ENCODE results near the gene FXYD3. TPM values are rescaled to one million over a fixed set of nuclear protein-coding genes. Genes with fewer than 3 reads are reported as not detected.

The FXYD3 gene
- total and polyA plus RNA-seq, 2 of the 13 experiments (the other 11 are each of a cell fraction or from before 2014, with no cell fraction given) = 4.9 TPM; not detected in 1

GRCh38 chr19:35093941-35094647, 21.5 kb upstream of the FXYD3 start:
- no peak for ATAC-seq
- 55% methylated on average over 1 of the region's 11 CpGs for WGBS (ENCODE audit: low lambda C conversion rate)
- no peak overlapping the region for H3K9ac ChIP-seq (ENCODE audit: insufficient read depth, low read depth, low read length)
- H3K4me2 ChIP-seq (ENCODE audit: low read depth, low read length) = no peak overlapping the region
- H4K20me1 ChIP-seq (ENCODE audit: insufficient read depth, low read length) = no peaks in the 10 kb centered on the region
- H3K79me2 ChIP-seq (ENCODE audit: insufficient read depth, low read length) = no peaks in the 10 kb centered on the region
- in situ Hi-C loops (cut with HindIII; ENCODE audit: extremely low pct_ligation_motif_present, low pct_unique_long_range_greater_than_20kb) (no loop called here), intact Hi-C loops (cut with micrococcal nuclease; ENCODE audit: unreplicated experiment) (no loop called here)
- POLR2A ChIA-PET = no interaction called here
- H3K9me3 ChIP-seq (ENCODE audit: low read length) = no peaks in the 10 kb centered on the region
- no peak for FAIRE-seq
- no peak overlapping the region for H3K4me3 ChIP-seq (replicated peaks in 1 of 3; ENCODE audit: insufficient read depth in 1 of 3, low read depth in 2 of 3, low read length in 3 of 3)
- no peaks in the 10 kb centered on the region; a peak in 1 of 5 replicates for H3K27me3 ChIP-seq (ENCODE audit: control insufficient read depth in 1 of 2, insufficient read depth in 2 of 2, low read length in 2 of 2)
- no peak overlapping the region for H2AFZ ChIP-seq (ENCODE audit: low read length)
- CTCF ChIA-PET (ENCODE audit: low intra/inter-chr PET ratio, low total read pairs) = no interaction called here
- no peaks in the 10 kb centered on the region for H3K36me3 ChIP-seq (replicated peaks in 1 of 2; ENCODE audit: control insufficient read depth in 1 of 2, insufficient read depth in 2 of 2, low read length in 2 of 2)
- no peak for DNase-seq (ENCODE audit: low spot score)
- no peak overlapping the region for H3K27ac ChIP-seq (ENCODE audit: extremely low read length, insufficient read depth, low read length)
- BruUV-seq (replicated peaks) = no TSS peak
- H3K4me1 ChIP-seq (ENCODE audit: insufficient read depth, low read length) = peaks cover 28% of the 10 kb centered on the region
- TF ChIP-seq ZNF34 (CRISPR knock-in tag; IDR thresholded peaks at IDR 0.05; ENCODE audit: borderline replicate concordance) = no peak
- TF ChIP-seq AHDC1 (CRISPR knock-in tag; IDR thresholded peaks at IDR 0.05; ENCODE audit: borderline replicate concordance) = no peak
- TF ChIP-seq TRAFD1 (CRISPR knock-in tag; IDR thresholded peaks at IDR 0.05; ENCODE audit: borderline replicate concordance) = no peak
- no peak for TF ChIP-seq ZNF253 (CRISPR knock-in tag; IDR thresholded peaks at IDR 0.05; ENCODE audit: borderline replicate concordance)
- TF ChIP-seq NFAT5 (CRISPR knock-in tag; IDR thresholded peaks at IDR 0.05) = no peak
- TF ChIP-seq SALL2 (CRISPR knock-in tag; IDR thresholded peaks at IDR 0.05) = no peak
- no peak for TF ChIP-seq ZFP37 (CRISPR knock-in tag; IDR thresholded peaks at IDR 0.05; ENCODE audit: borderline replicate concordance)
- no peak for TF ChIP-seq ZNF337 (CRISPR knock-in tag; IDR thresholded peaks at IDR 0.05; ENCODE audit: borderline replicate concordance, low read depth)
- no peak for TF ChIP-seq SRF (IDR thresholded peaks at IDR 0.05; ENCODE audit: low read depth, low read length)
- TF ChIP-seq ZFP36L2 (CRISPR knock-in tag; IDR thresholded peaks at IDR 0.05) = no peak
